Activated CD4-positive, alpha-beta memory T cell treated with anti-CD3 and anti-CD28 coated beads for 36 hours (primary cell): ENCODE measurements around the gene TLE3. TPM values are rescaled to one million over a fixed set of nuclear protein-coding genes. Genes with fewer than 3 reads are reported as not detected.

Experiments
- CTCF ChIA-PET: fragments of 350-600 bp; sonication (Branson Sonifier 250); formaldehyde crosslinking; loops from one replicate; lab custom pipeline; 2021; ENCODE audit warnings: antibody characterized with exemption, inconsistent platforms; lab: Charles Lee
- POLR2A ChIA-PET: fragments of 350-600 bp; sonication (Branson Sonifier 250); formaldehyde crosslinking; loops from one replicate; lab custom pipeline; 2021; ENCODE audit warnings: antibody characterized with exemption; lab: Charles Lee
- DNase-seq: peaks from one replicate; pipeline ENCODE4 v3.0.0-alpha.2; 2020
- H3K27ac Mint-ChIP-seq: one replicate; pipeline ENCODE4 v1.8.0; 2021; ENCODE audit warnings: mixed read lengths
- H3K27me3 Mint-ChIP-seq: one replicate; pipeline ENCODE4 v1.8.0; 2021; ENCODE audit warnings: mixed read lengths
- H3K36me3 Mint-ChIP-seq: one replicate; pipeline ENCODE4 v1.8.0; 2021; ENCODE audit warnings: mixed read lengths
- H3K4me1 Mint-ChIP-seq: one replicate; pipeline ENCODE4 v1.8.0; 2021; ENCODE audit warnings: low read depth, mixed read lengths
- H3K4me3 Mint-ChIP-seq: one replicate; pipeline ENCODE4 v1.8.0; 2021; ENCODE audit warnings: mild to moderate bottlenecking, mixed read lengths
- H3K9me3 Mint-ChIP-seq: one replicate; pipeline ENCODE4 v1.8.0; 2021; ENCODE audit warnings: mixed read lengths
- intact Hi-C: fragments of 100-400 bp; cut with micrococcal nuclease; formaldehyde crosslinking; loops from one replicate; pipeline ENCODE4 v1.15.1; 2023
- total RNA-seq, 2 experiments: library from RNA; stranded (reverse); gene quantifications; one replicate each; pipeline ENCODE4 v1.2.3, GENCODE V29; 2021

TLE3 gene
- total RNA-seq, 2 experiments from 2014 or later: 85.4 to 95.1 TPM

GRCh38 chr15:70027518-70027917 is 70.2 kb downstream of the TLE3 start:
- Mint-ChIP-seq H3K27me3 (no peaks in the 10 kb centered on the region), H3K36me3 (no peaks in the 10 kb centered on the region), H3K4me3 (no peak overlapping the region), H3K27ac (no peak overlapping the region), H3K4me1 (peaks cover 19% of the 10 kb centered on the region), H3K9me3 (no peaks in the 10 kb centered on the region)
- intact Hi-C loops: loop anchor here (10.0 kb wide), 1 partner anchor 453 kb away; no protein-coding TSS in a partner anchor
- ChIA-PET CTCF (no interaction called here), POLR2A (no interaction called here)
- DNase-seq: no peak

GRCh38 chr15:70026991-70027390 is 70.7 kb downstream of the TLE3 start:
- CTCF ChIA-PET: no interaction called here
- intact Hi-C loops: loop anchor here (10.0 kb wide), 1 partner anchor 452 kb away; no protein-coding TSS in a partner anchor
- Mint-ChIP-seq H3K4me3 (no peak overlapping the region), H3K27me3 (no peaks in the 10 kb centered on the region), H3K27ac (no peak overlapping the region), H3K9me3 (peaks cover 3% of the 10 kb centered on the region), H3K36me3 (no peaks in the 10 kb centered on the region), H3K4me1 (peaks cover 19% of the 10 kb centered on the region)
- POLR2A ChIA-PET: no interaction called here
- no peak for DNase-seq

GRCh38 chr15:70025413-70026296 is 72.1 kb downstream of the TLE3 start:
- Mint-ChIP-seq H3K27ac (no peak overlapping the region), H3K4me1 (peaks cover 19% of the 10 kb centered on the region), H3K27me3 (no peaks in the 10 kb centered on the region), H3K36me3 (no peaks in the 10 kb centered on the region), H3K9me3 (peaks cover 3% of the 10 kb centered on the region), H3K4me3 (no peak overlapping the region)
- CTCF ChIA-PET: interaction anchor here (1.0 kb wide), 1 partner anchor 503 kb away, joined by 3 read pairs; no protein-coding TSS in a partner anchor
- no peak for DNase-seq
- intact Hi-C loops: loop anchor here (10.0 kb wide), 1 partner anchor 451 kb away; no protein-coding TSS in a partner anchor
- POLR2A ChIA-PET: no interaction called here

GRCh38 chr15:70024521-70024920 is 73.2 kb downstream of the TLE3 start:
- POLR2A ChIA-PET: interaction anchor here (0.6 kb wide), 1 partner anchor 571 kb away, joined by 3 read pairs; no protein-coding TSS in a partner anchor
- intact Hi-C loops: loop anchor here (5.0 to 10.0 kb wide), 2 partner anchors 73 to 450 kb away; partner anchors contain the start of gene TLE3
- Mint-ChIP-seq H3K4me1 (peaks cover 19% of the 10 kb centered on the region), H3K27me3 (no peaks in the 10 kb centered on the region), H3K4me3 (no peak overlapping the region), H3K36me3 (no peaks in the 10 kb centered on the region), H3K9me3 (peaks cover 3% of the 10 kb centered on the region), H3K27ac (no peak overlapping the region)
- DNase-seq: no peak
- CTCF ChIA-PET: interaction anchor here (1.7 kb wide), 1 partner anchor 12 kb away, joined by 5 read pairs; no protein-coding TSS in a partner anchor

- intact Hi-C loops: loop anchor here (2.0 to 10.0 kb wide), 3 partner anchors 73 to 449 kb away; partner anchors contain the start of gene TLE3
- CTCF ChIA-PET: interaction anchor here (1.0 to 1.7 kb wide), 4 partner anchors 12 to 545 kb away, joined by 3 to 5 read pairs (median 4); no protein-coding TSS in a partner anchor
- Mint-ChIP-seq H3K36me3 (no peaks in the 10 kb centered on the region), H3K4me1 (peaks cover 19% of the 10 kb centered on the region), H3K27ac (peak overlapping the region; percentile 63), H3K9me3 (peaks cover 3% of the 10 kb centered on the region), H3K4me3 (no peak overlapping the region), H3K27me3 (no peaks in the 10 kb centered on the region)
- DNase-seq: no peak
- POLR2A ChIA-PET: interaction anchor here (0.6 to 1.0 kb wide), 2 partner anchors 71 to 570 kb away, joined by 3 read pairs; no protein-coding TSS in a partner anchor
Measured at GRCh38 chr15:70023769-70024491, 73.8 kb downstream of the TLE3 start.

GRCh38 chr15:70023064-70023768 is 74.5 kb downstream of the TLE3 start:
- ChIA-PET POLR2A (interaction anchor here (0.7 to 1.0 kb wide), 2 partner anchors 72 to 265 kb away, joined by 3 to 5 read pairs; no protein-coding TSS in a partner anchor), CTCF (interaction anchor here (1.0 to 1.7 kb wide), 5 partner anchors 13 to 545 kb away, joined by 3 to 5 read pairs (median 3); no protein-coding TSS in a partner anchor)
- H3K27me3 Mint-ChIP-seq: no peaks in the 10 kb centered on the region
- peaks cover 19% of the 10 kb centered on the region for H3K4me1 Mint-ChIP-seq
- peak overlapping the region; percentile 24 for H3K4me3 Mint-ChIP-seq
- peak overlapping the region; percentile 63 for H3K27ac Mint-ChIP-seq
- DNase-seq: peak; percentile 64
- intact Hi-C loops: loop anchor here (2.0 to 10.0 kb wide), 3 partner anchors 74 to 448 kb away; partner anchors contain the start of gene TLE3
- H3K9me3 Mint-ChIP-seq: peaks cover 3% of the 10 kb centered on the region
- H3K36me3 Mint-ChIP-seq: no peaks in the 10 kb centered on the region

GRCh38 chr15:70020229-70020628 is 77.5 kb downstream of the TLE3 start:
- intact Hi-C loops: loop anchor here (5.0 to 10.0 kb wide), 2 partner anchors 77 to 445 kb away; partner anchors contain the start of gene TLE3
- H3K9me3 Mint-ChIP-seq: peaks cover 5% of the 10 kb centered on the region
- POLR2A ChIA-PET: no interaction called here
- no peak overlapping the region for H3K4me3 Mint-ChIP-seq
- DNase-seq: no peak
- H3K4me1 Mint-ChIP-seq: peaks cover 22% of the 10 kb centered on the region
- CTCF ChIA-PET: no interaction called here
- H3K36me3 Mint-ChIP-seq: no peaks in the 10 kb centered on the region
- H3K27ac Mint-ChIP-seq: no peak overlapping the region
- peaks cover 4% of the 10 kb centered on the region for H3K27me3 Mint-ChIP-seq

GRCh38 chr15:70018646-70019600 is 78.8 kb downstream of the TLE3 start:
- Mint-ChIP-seq H3K4me1 (peaks cover 17% of the 10 kb centered on the region), H3K27me3 (peaks cover 4% of the 10 kb centered on the region), H3K36me3 (no peaks in the 10 kb centered on the region), H3K4me3 (no peak overlapping the region), H3K27ac (no peak overlapping the region), H3K9me3 (peaks cover 5% of the 10 kb centered on the region)
- ChIA-PET CTCF (no interaction called here), POLR2A (no interaction called here)
- DNase-seq: no peak
- intact Hi-C loops: no loop called here

GRCh38 chr15:70017801-70018200 is 79.9 kb downstream of the TLE3 start:
- Mint-ChIP-seq H3K36me3 (no peaks in the 10 kb centered on the region), H3K4me1 (peaks cover 6% of the 10 kb centered on the region), H3K27me3 (peaks cover 4% of the 10 kb centered on the region), H3K4me3 (no peak overlapping the region), H3K27ac (no peak overlapping the region), H3K9me3 (peaks cover 5% of the 10 kb centered on the region)
- ChIA-PET CTCF (no interaction called here), POLR2A (no interaction called here)
- intact Hi-C loops: no loop called here
- no peak for DNase-seq

GRCh38 chr15:70017025-70017424 is 80.7 kb downstream of the TLE3 start:
- H3K27ac Mint-ChIP-seq: no peak overlapping the region
- CTCF ChIA-PET: no interaction called here
- peaks cover 3% of the 10 kb centered on the region for H3K4me1 Mint-ChIP-seq
- H3K4me3 Mint-ChIP-seq: no peak overlapping the region
- intact Hi-C loops: no loop called here
- no peaks in the 10 kb centered on the region for H3K36me3 Mint-ChIP-seq
- POLR2A ChIA-PET: no interaction called here
- no peak for DNase-seq
- peaks cover 4% of the 10 kb centered on the region for H3K27me3 Mint-ChIP-seq
- peaks cover 3% of the 10 kb centered on the region for H3K9me3 Mint-ChIP-seq
